SK-N-MC (cell line): Measurements from ENCODE around the gene PAXX.
A peak's percentile ranks its signal among the peaks of the same experiment; 100 is the strongest.

ENCODE experiments used
- DNase-seq: peaks from one replicate; pipeline ENCODE4 v3.0.0-alpha.2; 2011; ENCODE audit warnings: low read depth, low spot score
- H3K27ac ChIP-seq: fragments of 200-600 bp; sonication (generic); 2 replicates; pipeline ENCODE4 v1.5.1; 2016; ENCODE audit warnings: mixed run types
- H3K36me3 ChIP-seq: fragments of 200-600 bp; sonication (generic); 2 replicates; pipeline ENCODE4 v1.6.1; 2017; ENCODE audit warnings: antibody characterized with exemption, low read length, mixed read lengths; ENCODE audit not compliant: insufficient read depth
- H3K4me3 ChIP-seq: fragments of 200-600 bp; sonication (generic); 2 replicates; pipeline ENCODE4 v1.5.1; 2016
- H3K9ac ChIP-seq: fragments of 200-600 bp; sonication (generic); 2 replicates; pipeline ENCODE4 v1.8.0; 2017; ENCODE audit warnings: mixed run types, mixed read lengths; ENCODE audit not compliant: insufficient read length
- H3K9me3 ChIP-seq: fragments of 200-600 bp; sonication (generic); 2 replicates; pipeline ENCODE4 v1.6.1; 2017; ENCODE audit warnings: low read depth, mild to moderate bottlenecking, antibody characterized with exemption, low read length, moderate library complexity, mixed read lengths
- EZH2 ChIP-seq: fragments of 200-600 bp; sonication (generic); IDR thresholded peaks from one replicate; pipeline ENCODE4 v1.6.1; 2017; ENCODE audit warnings: antibody characterized with exemption
- FOXP2 ChIP-seq: optimal IDR thresholded peaks from 2 replicates; pipeline ENCODE3; 2011; ENCODE audit warnings: mild to moderate bottlenecking, moderate library complexity; ENCODE audit not compliant: insufficient read depth; ENCODE audit errors: extremely low read length, control extremely low read depth
- POLR2AphosphoS5 ChIP-seq: IDR thresholded peaks from 2 replicates; pipeline ENCODE4 v1.6.1; 2012; ENCODE audit warnings: mild to moderate bottlenecking, low read depth, low read length, borderline replicate concordance

Gene PAXX

GRCh38 chr9:136977649-136978072, 14.6 kb upstream of the PAXX start:
- Histone ChIP-seq H3K9me3 (no peaks in the 10 kb centered on the region), H3K4me3 (peak overlapping the region; percentile 83), H3K9ac (peak overlapping the region; percentile 26), H3K36me3 (no peaks in the 10 kb centered on the region), H3K27ac (no peak overlapping the region)
- no peak for DNase-seq
- no peak for TF ChIP-seq EZH2
- TF ChIP-seq POLR2AphosphoS5 = no peak
- no peak for TF ChIP-seq FOXP2

DNA sequence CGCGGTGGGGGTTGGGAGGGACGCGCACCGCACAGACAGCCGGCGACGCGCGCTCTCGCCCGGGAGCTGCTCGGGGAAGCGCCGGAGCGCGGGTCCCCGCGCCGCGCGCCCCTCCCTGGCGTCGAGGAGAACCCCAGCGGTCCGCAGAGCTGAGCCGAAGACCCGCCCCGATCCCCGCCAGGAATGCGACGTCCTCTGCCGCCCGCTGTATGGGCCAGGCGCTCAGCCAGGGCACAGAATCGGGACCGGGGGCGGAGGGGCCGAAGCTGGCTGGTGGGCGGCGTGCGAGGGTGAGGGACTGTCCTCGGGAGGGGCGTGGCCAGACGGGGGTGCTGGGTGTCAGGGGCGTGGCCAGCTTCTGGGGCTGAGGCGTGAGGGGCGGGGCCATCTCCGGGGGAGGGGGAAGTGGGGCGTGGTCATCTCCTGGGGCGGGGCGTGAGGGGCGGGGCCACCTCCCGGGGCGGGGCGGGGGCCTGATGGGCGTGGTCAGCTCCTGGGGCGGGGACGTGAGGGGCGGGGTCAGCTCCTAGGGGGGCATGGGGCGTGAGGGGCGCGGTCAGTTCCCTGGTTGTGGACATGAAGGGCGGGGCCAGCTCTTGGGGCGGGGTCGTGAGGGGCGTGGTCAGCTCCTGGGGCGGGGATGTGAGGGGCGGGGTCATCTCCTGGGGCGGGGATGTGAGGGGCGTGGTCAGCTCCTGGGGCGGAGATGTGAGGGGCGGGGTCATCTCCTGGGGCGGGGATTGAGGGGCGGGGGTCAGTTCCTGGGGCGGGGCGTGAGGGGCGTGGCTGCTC, 14.0 kb upstream of the PAXX start:
- Histone ChIP-seq H3K36me3 (no peaks in the 10 kb centered on the region), H3K9ac (peak overlapping the region; percentile 26), H3K9me3 (no peaks in the 10 kb centered on the region), H3K27ac (no peak overlapping the region), H3K4me3 (peak overlapping the region; percentile 83)
- DNase-seq = no peak
- no peak for TF ChIP-seq FOXP2
- TF ChIP-seq POLR2AphosphoS5 = no peak; the same call in 1 of the 2 replicates
- TF ChIP-seq EZH2 = no peak

DNA sequence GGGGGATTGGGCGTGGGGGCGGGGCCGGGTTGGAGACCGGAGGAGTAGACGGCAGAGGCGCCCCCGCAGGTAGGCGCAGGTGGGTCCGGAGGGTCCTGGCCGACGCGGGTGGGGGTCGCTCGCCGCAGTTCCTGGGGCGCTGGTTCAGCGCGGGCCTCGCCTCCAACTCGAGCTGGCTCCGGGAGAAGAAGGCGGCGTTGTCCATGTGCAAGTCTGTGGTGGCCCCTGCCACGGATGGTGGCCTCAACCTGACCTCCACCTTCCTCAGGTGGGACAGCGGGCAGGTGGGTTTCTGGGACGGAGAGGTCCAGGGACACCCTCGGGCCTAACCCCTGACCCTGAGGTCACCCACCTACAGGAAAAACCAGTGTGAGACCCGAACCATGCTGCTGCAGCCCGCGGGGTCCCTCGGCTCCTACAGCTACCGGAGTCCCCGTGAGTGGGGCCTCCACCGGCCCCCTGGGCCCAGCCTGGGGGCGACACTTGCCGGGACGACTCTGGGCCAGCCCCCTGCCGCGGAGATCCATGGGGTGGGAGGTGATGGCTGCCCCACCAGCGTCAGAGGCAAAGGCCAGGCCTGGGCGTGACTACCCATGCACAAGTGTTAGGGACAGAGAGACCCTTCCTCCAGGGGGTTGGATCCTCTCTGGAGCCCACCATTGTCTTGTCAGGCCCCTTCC, 13.2 kb upstream of the PAXX start:
- H3K36me3 ChIP-seq = no peaks in the 10 kb centered on the region
- no peak overlapping the region for H3K4me3 ChIP-seq
- no peak for DNase-seq
- H3K9me3 ChIP-seq = no peaks in the 10 kb centered on the region
- H3K9ac ChIP-seq = no peak overlapping the region
- peak overlapping the region; percentile 62; the same call in 1 of the 2 replicates for H3K27ac ChIP-seq
- TF ChIP-seq EZH2 (no peak), POLR2AphosphoS5 (no peak), FOXP2 (no peak)

- DNase-seq = no peak
- no peak overlapping the region for H3K9ac ChIP-seq
- no peak for TF ChIP-seq FOXP2
- no peak for TF ChIP-seq EZH2
- TF ChIP-seq POLR2AphosphoS5 = no peak
These were observed 12.2 kb upstream of the PAXX start for GRCh38 chr9:136979769-136980587.

GRCh38 chr9:136980669-136981478, 11.3 kb upstream of the PAXX start:
- no peak for TF ChIP-seq FOXP2
- no peak for TF ChIP-seq POLR2AphosphoS5
- TF ChIP-seq EZH2 = no peak
- H3K9ac ChIP-seq = no peak overlapping the region
- DNase-seq = no peak
- no peaks in the 10 kb centered on the region for H3K36me3 ChIP-seq
- H3K9me3 ChIP-seq = no peaks in the 10 kb centered on the region
- H3K27ac ChIP-seq = no peak overlapping the region
- no peak overlapping the region for H3K4me3 ChIP-seq

More at GRCh38 chr9:136979769-136980587, 12.2 kb upstream of the PAXX start:
- Histone ChIP-seq H3K9me3 (no peaks in the 10 kb centered on the region), H3K4me3 (no peak overlapping the region), H3K36me3 (no peaks in the 10 kb centered on the region), H3K27ac (peak overlapping the region; percentile 62; the same call in 1 of the 2 replicates)

DNA sequence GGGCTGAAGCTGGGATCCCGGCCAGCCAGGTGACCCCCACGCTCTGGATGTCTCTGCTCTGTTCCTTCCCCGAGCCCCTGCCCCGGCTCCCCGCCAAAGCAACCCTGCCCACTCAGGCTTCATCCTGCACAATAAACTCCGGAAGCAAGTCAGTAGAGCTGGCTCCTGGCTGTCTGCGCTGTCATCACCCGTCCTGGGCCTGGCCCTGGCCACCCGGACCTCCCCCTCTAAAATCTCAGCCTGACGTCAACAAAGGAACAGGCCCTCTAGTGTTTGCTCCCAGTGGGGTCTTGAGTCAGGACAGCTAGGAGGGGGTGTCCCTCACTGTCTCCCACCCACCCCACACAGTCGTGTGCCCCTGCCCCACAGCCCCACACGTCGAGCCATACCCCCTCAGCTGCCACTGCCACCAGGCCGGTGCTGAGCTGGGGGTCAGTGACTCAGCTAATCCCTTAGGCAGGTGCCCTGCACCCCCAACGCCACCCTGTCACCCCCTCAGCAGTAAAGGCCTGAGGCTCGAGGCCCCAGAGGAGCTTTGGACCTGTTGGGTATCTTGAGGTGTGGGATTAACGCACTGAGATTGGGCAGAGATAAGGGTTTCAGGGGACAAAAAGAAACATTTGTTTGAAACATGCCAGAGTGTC, 10.5 kb upstream of the PAXX start:
- DNase-seq = no peak
- Histone ChIP-seq H3K9me3 (no peaks in the 10 kb centered on the region), H3K36me3 (no peaks in the 10 kb centered on the region), H3K4me3 (no peak overlapping the region), H3K27ac (0 out of 2 replicates have a peak overlapping the region, but pooled peaks have one; percentile 31), H3K9ac (no peak overlapping the region)
- TF ChIP-seq EZH2 (no peak), POLR2AphosphoS5 (no peak), FOXP2 (no peak)

DNA sequence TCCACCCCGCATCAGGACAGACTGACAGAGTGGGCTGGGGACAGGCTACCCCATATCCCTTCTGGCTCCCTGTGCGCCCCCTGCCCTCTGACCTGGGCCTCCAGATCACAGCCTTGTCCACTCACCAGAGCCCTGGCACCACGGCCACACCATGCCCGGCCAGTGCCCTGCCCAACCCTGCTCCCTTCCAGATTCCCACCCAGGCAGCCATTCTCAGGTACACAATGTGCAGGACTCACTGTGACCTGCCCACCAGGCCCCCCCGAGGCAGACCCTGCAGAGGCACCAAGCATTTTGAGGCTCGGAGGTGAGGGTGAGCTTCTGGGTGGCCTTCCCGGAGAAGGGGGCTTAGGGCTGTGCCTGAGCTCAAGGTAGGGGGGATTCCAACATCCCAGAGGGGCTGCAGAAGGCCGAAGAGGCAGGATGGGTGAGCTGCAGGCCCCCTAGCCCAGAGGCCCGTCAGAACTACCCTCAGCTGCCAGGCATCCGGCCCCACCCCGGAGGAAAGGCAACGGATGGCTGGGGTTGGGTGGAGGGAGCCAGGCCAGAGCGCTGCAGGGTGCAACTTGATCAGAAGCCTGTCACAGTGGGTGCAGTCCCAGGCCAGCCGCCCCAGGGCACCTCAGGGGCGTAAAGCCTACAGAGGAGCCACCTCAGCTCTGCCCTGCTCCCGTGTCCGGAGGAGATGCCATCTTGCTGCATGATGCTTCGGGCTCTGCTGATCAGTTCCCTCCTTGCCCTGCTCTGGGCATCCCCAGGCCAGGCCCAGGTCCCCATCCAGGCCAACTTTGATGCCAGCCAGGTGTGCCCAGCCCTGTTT, 9.8 kb upstream of the PAXX start, which contains the start of gene LCNL1:
Gene LCNL1, plus strand, starts transcription at position 762 of the 820 bp plus-strand sequence. CDS start 594 bp downstream, outside the sequence.
- H3K9ac ChIP-seq = no peak within 1 kb of the TSS
- no peak for DNase-seq

More for the DNA sequence above, 9.8 kb upstream of the PAXX start, which contains the start of gene LCNL1:
- no peaks in the 10 kb centered on the region for H3K36me3 ChIP-seq
- 0 out of 2 replicates have a peak within 1 kb of the TSS, but pooled peaks have one; percentile 31 for H3K27ac ChIP-seq
- H3K4me3 ChIP-seq = no peak within 1 kb of the TSS
- no peaks in the 10 kb centered on the region for H3K9me3 ChIP-seq
- TF ChIP-seq EZH2 (no peak), POLR2AphosphoS5 (no peak), FOXP2 (no peak)
